ENCODE data around the gene LPP. TPM values are rescaled to one million over a fixed set of nuclear protein-coding genes. Genes with fewer than 3 reads are reported as not detected.
A peak's percentile ranks its signal among the peaks of the same experiment; 100 is the strongest.

LPP gene
- total RNA-seq, 3 donors from 2014 or later (not counting 1 experiment from before 2014, with no cell fraction given): 137 to 163 (median 149) TPM

GRCh38 chr3:188165596-188165995 lies 11.6 kb downstream of the LPP start:
- WGBS (ENCODE audit: insufficient coverage): 84% methylated on average over 9 of the region's 9 CpGs
- H3K36me3 Mint-ChIP-seq: no peaks in the 10 kb centered on the region
- no peak overlapping the region for H3K4me3 Mint-ChIP-seq
- no peaks in the 10 kb centered on the region for H3K27me3 Mint-ChIP-seq (ENCODE audit: low read depth in 2 of 2)
- H3K27me3 ChIP-seq (ENCODE audit: control insufficient read depth, insufficient read depth, low read length): no peaks in the 10 kb centered on the region
- intact Hi-C loops (cut with micrococcal nuclease): no loop called here
- TF ChIP-seq CTCF (IDR thresholded peaks at IDR 0.05): no peak
- ATAC-seq (peak in 1 of 3 donors; percentile 41), DNase-seq (no peak)
- H3K4me1 ChIP-seq (ENCODE audit: control insufficient read depth, insufficient read depth, low read length): peaks cover 36% of the 10 kb centered on the region
- no peaks in the 10 kb centered on the region for H3K36me3 ChIP-seq (ENCODE audit: control insufficient read depth, insufficient read depth, low read length)
- peak overlapping the region in 1 of 2 donors; percentile 39 for H3K27ac Mint-ChIP-seq
- peaks cover 53 to 54% of the 10 kb centered on the region in 2 donors for H3K4me1 Mint-ChIP-seq
- no peak overlapping the region for H3K27ac ChIP-seq (ENCODE audit: low read length)
- H3K9me3 Mint-ChIP-seq: no peaks in the 10 kb centered on the region
- no peak overlapping the region for H3K4me3 ChIP-seq (ENCODE audit: low read length)
- H3K9me3 ChIP-seq (ENCODE audit: control insufficient read depth, insufficient read depth, low read length): no peaks in the 10 kb centered on the region

- no peaks in the 10 kb centered on the region for H3K27me3 Mint-ChIP-seq (ENCODE audit: low read depth in 2 of 2)
- no peaks in the 10 kb centered on the region for H3K9me3 Mint-ChIP-seq
- Histone ChIP-seq H3K4me1 (ENCODE audit: control insufficient read depth, insufficient read depth, low read length) (peaks cover 36% of the 10 kb centered on the region), H3K27ac (ENCODE audit: low read length) (no peak overlapping the region), H3K36me3 (ENCODE audit: control insufficient read depth, insufficient read depth, low read length) (no peaks in the 10 kb centered on the region), H3K27me3 (ENCODE audit: control insufficient read depth, insufficient read depth, low read length) (no peaks in the 10 kb centered on the region), H3K4me3 (ENCODE audit: low read length) (no peak overlapping the region), H3K9me3 (ENCODE audit: control insufficient read depth, insufficient read depth, low read length) (no peaks in the 10 kb centered on the region)
- DNase-seq (no peak), ATAC-seq (no peak)
- no peaks in the 10 kb centered on the region for H3K36me3 Mint-ChIP-seq
- H3K4me3 Mint-ChIP-seq: no peak overlapping the region
- WGBS (ENCODE audit: insufficient coverage): 93% methylated on average over 2 of the region's 3 CpGs
- TF ChIP-seq CTCF (IDR thresholded peaks at IDR 0.05): no peak
- peak overlapping the region in 1 of 2 donors; percentile 46 for H3K27ac Mint-ChIP-seq
- intact Hi-C loops (cut with micrococcal nuclease): no loop called here
- peaks cover 52 to 56% of the 10 kb centered on the region in 2 donors for H3K4me1 Mint-ChIP-seq
These were observed 12.5 kb downstream of the LPP start for GRCh38 chr3:188166441-188166840.

- WGBS (ENCODE audit: insufficient coverage): 90% methylated on average over 3 of the region's 3 CpGs
- no peaks in the 10 kb centered on the region for H3K27me3 Mint-ChIP-seq (ENCODE audit: low read depth in 2 of 2)
- no peaks in the 10 kb centered on the region for H3K9me3 Mint-ChIP-seq
- H3K4me3 ChIP-seq (ENCODE audit: low read length): no peak overlapping the region
- no peaks in the 10 kb centered on the region for H3K36me3 ChIP-seq (ENCODE audit: control insufficient read depth, insufficient read depth, low read length)
- ATAC-seq (no peak), DNase-seq (no peak)
- intact Hi-C loops (cut with micrococcal nuclease): no loop called here
- H3K27ac ChIP-seq (ENCODE audit: low read length): no peak overlapping the region
- no peak for TF ChIP-seq CTCF (IDR thresholded peaks at IDR 0.05)
- no peak overlapping the region for H3K27ac Mint-ChIP-seq
- no peak overlapping the region for H3K4me3 Mint-ChIP-seq
- no peaks in the 10 kb centered on the region for H3K9me3 ChIP-seq (ENCODE audit: control insufficient read depth, insufficient read depth, low read length)
- peaks cover 32% of the 10 kb centered on the region for H3K4me1 ChIP-seq (ENCODE audit: control insufficient read depth, insufficient read depth, low read length)
- H3K36me3 Mint-ChIP-seq: no peaks in the 10 kb centered on the region
- no peaks in the 10 kb centered on the region for H3K27me3 ChIP-seq (ENCODE audit: control insufficient read depth, insufficient read depth, low read length)
- H3K4me1 Mint-ChIP-seq: peaks cover 45 to 50% of the 10 kb centered on the region in 2 donors
These were observed 14.2 kb downstream of the LPP start for GRCh38 chr3:188168186-188168585.

GRCh38 chr3:188168648-188169047 lies 14.7 kb downstream of the LPP start:
- H3K27ac Mint-ChIP-seq: no peak overlapping the region
- Histone ChIP-seq H3K9me3 (ENCODE audit: control insufficient read depth, insufficient read depth, low read length) (no peaks in the 10 kb centered on the region), H3K4me3 (ENCODE audit: low read length) (no peak overlapping the region), H3K4me1 (ENCODE audit: control insufficient read depth, insufficient read depth, low read length) (peaks cover 28% of the 10 kb centered on the region), H3K36me3 (ENCODE audit: control insufficient read depth, insufficient read depth, low read length) (no peaks in the 10 kb centered on the region), H3K27ac (ENCODE audit: low read length) (no peak overlapping the region), H3K27me3 (ENCODE audit: control insufficient read depth, insufficient read depth, low read length) (no peaks in the 10 kb centered on the region)
- no peak for ATAC-seq
- H3K4me3 Mint-ChIP-seq: no peak overlapping the region
- H3K36me3 Mint-ChIP-seq: no peaks in the 10 kb centered on the region
- intact Hi-C loops (cut with micrococcal nuclease): no loop called here
- no peaks in the 10 kb centered on the region for H3K9me3 Mint-ChIP-seq
- H3K4me1 Mint-ChIP-seq: peaks cover 44 to 50% of the 10 kb centered on the region in 2 donors
- DNase-seq: no peak
- no peaks in the 10 kb centered on the region for H3K27me3 Mint-ChIP-seq (ENCODE audit: low read depth in 2 of 2)
- TF ChIP-seq CTCF (IDR thresholded peaks at IDR 0.05): no peak
